ENCODE results near the gene CISD1.

DNA sequence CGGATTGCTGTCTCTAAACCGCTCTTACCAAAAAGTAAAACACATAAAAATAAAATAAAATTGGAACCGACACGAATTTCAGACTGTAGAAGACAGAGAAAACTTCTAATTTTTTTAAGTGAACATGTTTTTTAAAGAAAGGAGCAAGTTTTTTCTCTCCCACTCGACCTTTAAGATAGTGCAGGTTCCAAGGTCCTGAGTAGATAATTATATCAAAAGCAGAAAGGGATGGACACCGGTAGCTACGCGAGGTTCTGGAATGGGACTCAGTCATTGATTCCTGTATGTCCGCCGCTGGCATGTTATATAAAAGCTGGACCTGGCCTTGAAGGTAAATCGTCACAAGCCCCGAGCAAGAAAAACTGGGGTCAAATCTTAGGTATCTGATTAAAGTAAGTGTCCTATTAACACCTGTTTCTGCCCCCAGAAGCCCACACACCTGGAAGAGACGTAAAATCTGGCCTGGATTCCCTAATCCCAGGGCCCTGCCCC is 462 bp upstream of the CISD1 start:
- TF ChIP-seq CTCF (IDR thresholded peaks at IDR 0.05), result no peak
- no peak for TF ChIP-seq POLR2A (IDR thresholded peaks at IDR 0.05)
